ENCODE data around the gene TTLL9. TPM values are rescaled to one million over a fixed set of nuclear protein-coding genes. Genes with fewer than 3 reads are reported as not detected.

Gene TTLL9
- total and polyA plus RNA-seq, 2 of the 13 experiments (the other 11 are each of a cell fraction or from before 2014, with no cell fraction given) = not detected

GRCh38 chr20:31879143-31879987 lies 8.9 kb downstream of the TTLL9 start (continued):
- no peak for TF ChIP-seq ZNF251 (CRISPR knock-in tag; IDR thresholded peaks at IDR 0.05)
- TF ChIP-seq KDM4B (CRISPR knock-in tag; IDR thresholded peaks at IDR 0.05) = peak; percentile 51; the same call in 1 of the 2 replicates
- TF ChIP-seq ATAD3A (CRISPR knock-in tag; IDR thresholded peaks at IDR 0.05) = no peak
- TF ChIP-seq RXRA (CRISPR knock-in tag; IDR thresholded peaks at IDR 0.05) = peak; percentile 36; the same call in 1 of the 2 replicates
- TF ChIP-seq ZFP82 (CRISPR knock-in tag; IDR thresholded peaks at IDR 0.05; ENCODE audit: borderline replicate concordance) = peak; percentile 67; the same call in 1 of the 2 replicates
- peak; percentile 35 for TF ChIP-seq MED8 (CRISPR knock-in tag; IDR thresholded peaks at IDR 0.05; ENCODE audit: insufficient replicate concordance)
- no peak for TF ChIP-seq ZSCAN31 (CRISPR knock-in tag; IDR thresholded peaks at IDR 0.05; ENCODE audit: low read depth)
- no peak for TF ChIP-seq MAZ (IDR thresholded peaks at IDR 0.05; ENCODE audit: borderline replicate concordance, low read depth, low read length)
- peak; percentile 75 for TF ChIP-seq MAZ (CRISPR knock-in tag; IDR thresholded peaks at IDR 0.05; ENCODE audit: low read depth)
- TF ChIP-seq NKX3-1 (CRISPR knock-in tag; IDR thresholded peaks at IDR 0.05) = 0 out of 2 replicates have a peak, but pooled peaks have one; percentile 52
- TF ChIP-seq ZBTB43 (CRISPR knock-in tag; conservative IDR thresholded peaks at IDR 0.05) = 0 out of 2 replicates have a peak, but pooled peaks have one; percentile 32
- TF ChIP-seq NFRKB (IDR thresholded peaks at IDR 0.05) = no peak
- TF ChIP-seq PLRG1 (conservative IDR thresholded peaks at IDR 0.05) = no peak
- peak; percentile 44 for TF ChIP-seq RARA (CRISPR knock-in tag; IDR thresholded peaks at IDR 0.05)
- TF ChIP-seq AHDC1 (CRISPR knock-in tag; IDR thresholded peaks at IDR 0.05; ENCODE audit: borderline replicate concordance) = no peak
- peak; percentile 53; the same call in 1 of the 2 replicates for TF ChIP-seq NFKB2 (CRISPR knock-in tag; IDR thresholded peaks at IDR 0.05; ENCODE audit: borderline replicate concordance)
- TF ChIP-seq ZKSCAN8 (CRISPR knock-in tag; IDR thresholded peaks at IDR 0.05; ENCODE audit: borderline replicate concordance) = 0 out of 2 replicates have a peak, but pooled peaks have one; percentile 30
- no peak for TF ChIP-seq ZNF580 (CRISPR knock-in tag; IDR thresholded peaks at IDR 0.05; ENCODE audit: borderline replicate concordance, low read depth)
- 0 out of 2 replicates have a peak, but pooled peaks have one; percentile 52 for TF ChIP-seq ZBTB21 (CRISPR knock-in tag; IDR thresholded peaks at IDR 0.05)
- 0 out of 2 replicates have a peak, but pooled peaks have one; percentile 32 for TF ChIP-seq ZNF235 (CRISPR knock-in tag; IDR thresholded peaks at IDR 0.05; ENCODE audit: borderline replicate concordance)
- peak; percentile 23 for TF ChIP-seq AGO1 (IDR thresholded peaks at IDR 0.05; ENCODE audit: low read depth, low read length, poor library complexity, severe bottlenecking)
- 0 out of 2 replicates have a peak, but pooled peaks have one; percentile 29 for TF ChIP-seq GZF1 (CRISPR knock-in tag; IDR thresholded peaks at IDR 0.05)
- no peak for TF ChIP-seq MATR3 (CRISPR knock-in tag; IDR thresholded peaks at IDR 0.05)
- TF ChIP-seq MED13 (CRISPR knock-in tag; IDR thresholded peaks at IDR 0.05) = no peak

All from HepG2 (cell line).